ENCODE measurements around the gene PPTC7.
"Not testable (repeated sequence)": the region's sequence is repeated elsewhere in the genome, so short reads cannot be mapped to it uniquely, and the experiment has no call there.

The PPTC7 gene

GRCh38 chr12:110546339-110546738, 36.8 kb downstream of the PPTC7 start:
- H3K4me3 ChIP-seq (ENCODE audit: low read depth, low read length) = no peak overlapping the region
- TF ChIP-seq CTCF (IDR thresholded peaks at IDR 0.05; ENCODE audit: low read depth, low read length) = no peak

- no peak for TF ChIP-seq CTCF (IDR thresholded peaks at IDR 0.05; ENCODE audit: low read depth, low read length)
- H3K4me3 ChIP-seq (ENCODE audit: low read depth, low read length) = no peak overlapping the region
Measured at GRCh38 chr12:110545812-110546211, 37.3 kb downstream of the PPTC7 start.

GRCh38 chr12:110545259-110545658, 37.9 kb downstream of the PPTC7 start:
- H3K4me3 ChIP-seq (ENCODE audit: low read depth, low read length) = not testable (repeated sequence)

GRCh38 chr12:110543965-110544364, 39.2 kb downstream of the PPTC7 start:
- no peak overlapping the region for H3K4me3 ChIP-seq (ENCODE audit: low read depth, low read length)
- no peak for TF ChIP-seq CTCF (IDR thresholded peaks at IDR 0.05; ENCODE audit: low read depth, low read length)

- TF ChIP-seq CTCF (IDR thresholded peaks at IDR 0.05; ENCODE audit: low read depth, low read length) = no peak
- no peak overlapping the region for H3K4me3 ChIP-seq (ENCODE audit: low read depth, low read length)
Measured at GRCh38 chr12:110543252-110543959, 39.7 kb downstream of the PPTC7 start.

- no peak for TF ChIP-seq CTCF (IDR thresholded peaks at IDR 0.05; ENCODE audit: low read depth, low read length)
- no peak overlapping the region for H3K4me3 ChIP-seq (ENCODE audit: low read depth, low read length)
Measured at GRCh38 chr12:110540048-110540447, 43.1 kb downstream of the PPTC7 start.

DNA sequence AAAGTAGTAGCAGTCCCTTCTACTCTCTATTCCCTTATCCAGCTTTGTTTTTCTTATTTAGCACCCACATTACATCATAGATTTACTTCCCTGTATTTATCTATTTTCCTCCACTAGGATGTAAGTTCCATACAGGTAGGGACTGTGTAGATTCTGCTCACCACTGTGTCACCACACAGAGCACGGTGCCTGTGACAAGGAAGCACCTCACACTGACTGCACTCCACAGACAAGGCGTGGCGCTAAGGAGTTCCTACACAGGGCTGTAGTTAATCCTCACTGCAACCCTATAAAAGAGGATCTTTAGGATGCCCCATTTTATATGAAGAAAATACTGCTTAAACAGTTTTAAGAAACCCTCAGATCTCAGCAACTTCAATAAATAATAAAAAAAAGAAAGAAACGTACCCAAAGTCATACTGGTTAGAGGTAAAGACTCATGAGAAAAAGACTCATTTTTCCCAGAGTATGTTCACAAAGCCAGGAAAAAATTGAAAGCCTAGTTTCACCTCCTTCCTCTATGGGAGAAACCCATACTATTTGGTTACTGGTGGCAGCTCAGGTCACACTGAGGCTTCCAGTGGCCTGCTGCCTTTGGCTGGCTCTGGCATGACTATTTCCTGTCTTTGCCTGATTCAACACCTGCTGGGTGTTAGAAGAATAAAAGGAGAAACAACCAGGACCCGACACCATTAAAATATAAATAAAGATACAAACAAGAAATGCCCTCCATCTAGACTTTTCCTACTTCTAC, 44.1 kb downstream of the PPTC7 start:
- TF ChIP-seq CTCF (IDR thresholded peaks at IDR 0.05; ENCODE audit: low read depth, low read length) = no peak
- H3K4me3 ChIP-seq (ENCODE audit: low read depth, low read length) = no peak overlapping the region
